Neuron (in vitro differentiated cells): Measurements from ENCODE around the gene ALLC.

Experiments used
- H2AFZ ChIP-seq: one replicate; pipeline ENCODE4 v1.6.1; 2013; ENCODE audit warnings: low read depth, mild to moderate bottlenecking, inconsistent platforms, low read length, moderate library complexity
- H3K27me3 ChIP-seq: one replicate; pipeline ENCODE4 v1.6.1; 2013; ENCODE audit warnings: low read length; ENCODE audit not compliant: insufficient read depth
- H3K36me3 ChIP-seq: one replicate; pipeline ENCODE4 v1.6.1; 2013; ENCODE audit warnings: low read length; ENCODE audit not compliant: insufficient read depth
- H3K4me1 ChIP-seq: one replicate; pipeline ENCODE4 v1.6.1; 2013; ENCODE audit warnings: low read length; ENCODE audit not compliant: insufficient read depth
- H3K4me3 ChIP-seq: 2 replicates; pipeline ENCODE4 v1.5.1; 2013; ENCODE audit warnings: mild to moderate bottlenecking, low read length, moderate library complexity
- H3K9me3 ChIP-seq: one replicate; pipeline ENCODE4 v1.6.1; 2013; ENCODE audit warnings: low read length

The ALLC gene

DNA sequence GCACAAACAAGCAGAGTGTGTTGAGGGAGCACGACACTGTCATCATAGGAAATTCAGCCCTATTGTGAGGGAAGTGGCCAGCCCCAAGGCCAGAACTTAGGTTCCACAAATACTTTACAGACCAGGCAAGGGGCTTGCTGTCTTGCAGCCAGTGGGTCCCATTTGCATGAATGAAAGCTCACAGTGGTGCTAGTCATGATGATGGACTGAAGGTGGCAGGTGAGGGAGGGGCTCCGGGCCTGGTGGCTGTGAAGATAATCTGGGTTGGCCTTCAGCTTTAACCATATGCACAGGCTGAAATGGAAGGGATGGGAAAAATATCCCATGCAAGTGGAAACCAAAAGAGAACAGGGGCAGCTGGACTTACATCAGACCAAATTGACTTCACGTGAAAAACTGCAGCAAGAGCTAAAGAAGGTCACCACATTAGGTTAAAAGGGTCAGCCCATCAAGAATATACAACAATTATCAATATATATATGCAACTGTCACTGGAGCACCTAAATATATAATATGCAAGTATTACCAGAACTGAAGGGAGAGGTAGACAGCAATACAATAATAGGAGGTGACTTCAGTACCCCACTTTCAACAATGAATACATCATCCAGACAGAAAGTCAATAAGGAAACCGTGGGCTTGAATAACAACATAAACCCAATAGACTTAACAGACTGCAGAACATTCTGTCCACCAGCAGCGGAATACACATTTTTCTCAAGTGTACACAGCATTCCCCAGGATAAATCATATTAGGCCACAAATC is 84.9 kb downstream of the ALLC start:
- Histone ChIP-seq H3K4me3 (no peak overlapping the region), H3K36me3 (no peaks in the 10 kb centered on the region), H3K27me3 (no peaks in the 10 kb centered on the region), H3K9me3 (no peaks in the 10 kb centered on the region), H3K4me1 (no peaks in the 10 kb centered on the region), H2AFZ (no peak overlapping the region)

DNA sequence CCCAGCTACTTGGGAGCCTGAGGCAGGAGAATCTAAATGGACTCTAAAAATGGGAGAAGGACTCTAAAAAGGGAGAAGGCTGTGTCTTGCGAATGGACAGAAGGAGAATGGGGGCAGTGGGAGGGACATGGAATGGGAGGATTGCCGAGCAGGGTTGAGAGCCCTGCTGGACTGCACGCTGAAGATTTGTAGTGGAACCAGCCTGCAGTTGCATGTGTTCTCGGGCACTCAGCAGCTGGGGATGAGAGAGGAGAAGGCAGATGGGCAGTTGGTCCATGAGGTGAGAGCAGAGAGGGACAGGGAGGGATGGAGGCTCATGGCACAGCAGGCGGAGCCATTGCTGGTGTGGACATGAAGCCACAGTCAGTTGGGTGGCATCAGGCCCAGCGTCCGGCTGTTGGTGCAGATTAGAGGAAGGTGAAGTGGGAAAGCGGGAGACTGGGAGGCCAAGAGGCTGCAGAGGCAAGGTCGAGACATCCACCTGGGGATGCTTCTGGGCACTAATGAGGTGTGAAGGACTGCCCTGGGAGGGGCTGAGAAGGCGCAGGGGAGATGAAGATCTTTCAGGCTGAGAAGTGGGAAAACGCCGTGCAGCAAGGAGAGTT is 86.1 kb downstream of the ALLC start:
- Histone ChIP-seq H3K36me3 (no peaks in the 10 kb centered on the region), H3K27me3 (no peaks in the 10 kb centered on the region), H2AFZ (no peak overlapping the region), H3K4me1 (no peaks in the 10 kb centered on the region), H3K4me3 (no peak overlapping the region), H3K9me3 (no peaks in the 10 kb centered on the region)

DNA sequence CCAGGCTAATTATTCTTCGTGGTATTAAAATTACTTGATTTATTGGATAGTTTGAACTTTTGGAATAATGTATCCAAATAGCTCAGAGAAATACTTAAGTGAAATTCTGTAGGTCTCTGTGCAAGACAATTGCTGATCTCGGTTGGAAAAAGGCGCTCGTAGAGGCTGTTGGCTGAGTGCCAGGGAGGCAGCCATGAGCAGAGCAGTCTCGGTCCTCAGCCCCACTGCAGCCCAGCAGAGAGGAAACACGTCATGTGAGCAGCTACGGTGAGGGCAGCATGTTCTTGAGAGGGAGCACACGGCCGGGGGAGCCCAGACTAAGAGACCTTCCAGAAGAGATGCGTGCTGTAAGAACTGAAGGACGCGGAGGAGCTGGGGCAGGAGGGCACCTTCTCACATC is 87.9 kb downstream of the ALLC start:
- Histone ChIP-seq H3K4me1 (no peaks in the 10 kb centered on the region), H3K36me3 (no peaks in the 10 kb centered on the region)

DNA sequence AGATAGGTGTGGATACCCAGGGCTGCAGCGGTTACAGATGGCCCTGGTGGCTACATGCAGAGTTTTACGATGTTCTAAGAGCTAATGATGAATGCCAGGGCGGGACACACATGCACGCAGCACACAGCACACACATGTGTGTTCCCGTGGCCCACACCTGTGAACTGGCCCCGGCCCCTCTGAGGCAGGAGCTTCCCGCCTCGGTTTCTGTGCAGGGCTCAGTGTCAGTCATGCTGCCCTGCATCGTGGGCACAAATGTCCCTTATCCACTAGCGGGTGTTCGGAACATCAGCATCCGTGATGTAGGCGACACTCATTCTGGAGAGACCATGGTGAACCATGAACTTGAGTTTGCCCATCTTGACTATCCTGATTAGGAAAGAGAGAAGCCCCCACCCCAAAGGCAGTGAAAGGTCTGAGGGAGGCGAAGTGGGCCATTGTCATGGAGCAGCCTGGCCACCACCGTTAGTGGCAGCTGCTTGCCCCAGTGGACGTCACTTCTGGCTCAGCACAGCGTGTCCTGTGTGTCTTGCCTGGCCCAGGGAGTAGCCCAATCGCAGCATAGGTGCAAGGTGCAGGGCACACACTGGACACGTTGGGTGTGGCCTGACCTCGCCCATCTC is 89.1 kb downstream of the ALLC start:
- Histone ChIP-seq H3K4me3 (no peak overlapping the region), H2AFZ (no peak overlapping the region), H3K4me1 (no peaks in the 10 kb centered on the region), H3K27me3 (no peaks in the 10 kb centered on the region), H3K36me3 (no peaks in the 10 kb centered on the region), H3K9me3 (no peaks in the 10 kb centered on the region)

More for the DNA sequence above, 87.9 kb downstream of the ALLC start:
- Histone ChIP-seq H3K27me3 (no peaks in the 10 kb centered on the region), H3K4me3 (no peak overlapping the region), H2AFZ (no peak overlapping the region), H3K9me3 (no peaks in the 10 kb centered on the region)

DNA sequence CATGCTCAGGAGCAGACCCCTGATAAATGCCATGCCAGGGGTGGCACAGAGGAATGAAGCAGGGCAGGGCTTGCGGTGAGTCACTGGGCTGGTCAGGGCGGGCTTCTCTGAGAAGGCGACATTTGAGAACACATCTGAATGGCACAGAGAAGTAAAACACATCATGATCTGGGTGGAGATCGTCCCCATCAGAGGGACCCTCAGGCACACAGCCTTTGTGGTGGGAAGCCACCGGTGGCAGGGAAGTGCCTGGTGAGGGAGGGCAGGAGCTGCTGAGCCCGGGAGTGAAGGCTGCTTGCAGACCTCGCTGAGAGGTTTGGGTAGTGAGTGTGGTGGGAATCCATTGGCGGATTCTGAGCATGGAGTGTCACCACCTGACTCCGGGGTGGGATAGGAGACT is 89.8 kb downstream of the ALLC start:
- Histone ChIP-seq H3K4me3 (no peak overlapping the region), H3K4me1 (no peaks in the 10 kb centered on the region), H3K27me3 (no peaks in the 10 kb centered on the region), H3K36me3 (no peaks in the 10 kb centered on the region), H2AFZ (no peak overlapping the region), H3K9me3 (no peaks in the 10 kb centered on the region)

DNA sequence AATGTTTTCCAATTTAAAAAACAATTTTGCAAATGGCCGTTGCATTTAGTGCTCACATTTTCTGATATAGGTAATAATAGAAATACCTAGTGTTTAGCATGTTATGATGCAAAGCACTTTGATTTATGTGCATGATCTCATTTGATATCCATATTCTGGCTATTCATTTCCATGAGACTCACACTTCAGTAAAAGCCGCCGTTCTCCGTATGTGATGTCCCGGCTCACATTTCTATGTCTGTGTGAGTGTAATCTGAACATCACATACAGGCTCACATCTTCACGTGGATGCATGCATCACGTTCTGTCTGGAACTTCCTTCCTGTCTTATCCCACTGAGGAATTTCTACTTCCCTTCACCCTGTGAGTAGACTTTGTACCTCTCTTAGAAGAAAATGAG is 91.2 kb downstream of the ALLC start:
- no peaks in the 10 kb centered on the region for H3K9me3 ChIP-seq
- H3K27me3 ChIP-seq, result no peaks in the 10 kb centered on the region
- no peaks in the 10 kb centered on the region for H3K36me3 ChIP-seq
- no peak overlapping the region for H3K4me3 ChIP-seq
- no peaks in the 10 kb centered on the region for H3K4me1 ChIP-seq
- H2AFZ ChIP-seq, result no peak overlapping the region

DNA sequence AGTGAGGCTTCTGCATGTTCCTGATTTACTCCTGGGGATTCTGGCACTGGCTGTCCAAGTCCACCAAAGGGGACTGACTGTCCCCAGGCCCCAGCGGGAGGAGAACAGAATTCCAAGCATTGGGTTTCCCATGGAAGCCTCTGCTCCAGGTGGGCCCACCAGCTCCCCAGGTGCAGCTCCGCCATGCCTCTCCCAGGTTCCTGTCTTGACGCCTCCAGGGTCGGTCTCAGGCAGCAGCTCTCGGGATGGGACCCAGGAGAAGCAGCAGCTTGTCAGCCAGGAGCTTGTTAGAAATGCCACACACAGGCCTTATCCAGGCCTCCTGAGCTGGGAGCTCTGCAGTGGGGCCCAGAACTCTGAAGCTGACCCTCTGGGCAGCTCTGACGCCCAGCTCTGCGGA is 93.3 kb downstream of the ALLC start:
- no peaks in the 10 kb centered on the region for H3K9me3 ChIP-seq
- no peaks in the 10 kb centered on the region for H3K36me3 ChIP-seq
- H3K27me3 ChIP-seq, result no peaks in the 10 kb centered on the region
- no peak overlapping the region for H3K4me3 ChIP-seq
- no peak overlapping the region for H2AFZ ChIP-seq
- H3K4me1 ChIP-seq, result no peaks in the 10 kb centered on the region

DNA sequence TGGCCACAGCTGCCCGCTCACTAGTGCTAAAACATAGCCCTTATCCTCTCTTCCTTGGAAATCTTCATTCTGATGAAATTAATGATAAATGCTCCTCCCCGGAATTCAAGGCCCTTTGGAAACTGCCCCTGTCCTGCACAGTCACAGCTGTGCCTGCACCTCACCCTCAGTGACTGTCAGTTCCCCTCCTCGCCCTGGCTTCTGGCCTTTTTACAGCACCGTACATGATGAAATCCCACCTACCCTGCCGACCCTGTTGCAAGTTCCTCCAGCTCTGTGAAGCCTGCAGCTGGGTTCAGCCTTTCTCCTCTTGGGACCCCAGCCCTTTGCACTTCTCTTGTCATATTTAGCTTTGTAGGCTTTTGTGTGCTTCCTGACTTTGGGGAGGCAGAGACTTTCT is 93.8 kb downstream of the ALLC start:
- H2AFZ ChIP-seq, result no peak overlapping the region
- H3K4me3 ChIP-seq, result no peak overlapping the region
- H3K27me3 ChIP-seq, result no peaks in the 10 kb centered on the region
- H3K36me3 ChIP-seq, result no peaks in the 10 kb centered on the region
- no peaks in the 10 kb centered on the region for H3K9me3 ChIP-seq
- no peaks in the 10 kb centered on the region for H3K4me1 ChIP-seq
